Ishikawa (cell line): ENCODE results near the gene PGLYRP2.

Source experiments
- CEBPB ChIP-seq: IDR thresholded peaks from 2 replicates; pipeline ENCODE4 v1.6.1; 2012
- CREB1 ChIP-seq: IDR thresholded peaks from 2 replicates; pipeline ENCODE4 v1.6.1; 2012; ENCODE audit warnings: low read depth
- EGR1 ChIP-seq: IDR thresholded peaks from 2 replicates; pipeline ENCODE4 v1.6.1; 2012
- EP300 ChIP-seq: IDR thresholded peaks from 2 replicates; pipeline ENCODE4 v1.6.1; 2012; ENCODE audit warnings: borderline replicate concordance
- FOXM1 ChIP-seq: IDR thresholded peaks from 2 replicates; pipeline ENCODE4 v1.6.1; 2012; ENCODE audit warnings: low read depth, borderline replicate concordance
- NFIC ChIP-seq: IDR thresholded peaks from 2 replicates; pipeline ENCODE4 v1.6.1; 2012
- RAD21 ChIP-seq: IDR thresholded peaks from 2 replicates; pipeline ENCODE4 v1.6.1; 2012; ENCODE audit warnings: low read depth
- TAF1 ChIP-seq: IDR thresholded peaks from 2 replicates; pipeline ENCODE4 v1.6.1; 2012; ENCODE audit warnings: low read depth, mild to moderate bottlenecking
- TCF12 ChIP-seq: IDR thresholded peaks from 2 replicates; pipeline ENCODE4 v1.6.1; 2012; ENCODE audit warnings: low read depth
- TEAD4 ChIP-seq: IDR thresholded peaks from 2 replicates; pipeline ENCODE4 v1.6.1; 2012
- YY1 ChIP-seq: IDR thresholded peaks from 2 replicates; pipeline ENCODE4 v1.6.1; 2012; ENCODE audit warnings: low read depth
- ZBTB7A ChIP-seq: IDR thresholded peaks from 2 replicates; pipeline ENCODE4 v1.6.1; 2012; ENCODE audit warnings: low read depth
- TF ChIP-seq, protein P1 (sequence below): IDR thresholded peaks from 2 replicates; pipeline ENCODE4 v1.6.1; 2012
- TF ChIP-seq, protein P2 (sequence below): IDR thresholded peaks from 2 replicates; pipeline ENCODE4 v1.6.1; 2012; ENCODE audit warnings: low read depth, mild to moderate bottlenecking
- TF ChIP-seq, protein P3 (sequence below): IDR thresholded peaks from 2 replicates; pipeline ENCODE4 v1.6.1; 2012

PGLYRP2 gene

DNA sequence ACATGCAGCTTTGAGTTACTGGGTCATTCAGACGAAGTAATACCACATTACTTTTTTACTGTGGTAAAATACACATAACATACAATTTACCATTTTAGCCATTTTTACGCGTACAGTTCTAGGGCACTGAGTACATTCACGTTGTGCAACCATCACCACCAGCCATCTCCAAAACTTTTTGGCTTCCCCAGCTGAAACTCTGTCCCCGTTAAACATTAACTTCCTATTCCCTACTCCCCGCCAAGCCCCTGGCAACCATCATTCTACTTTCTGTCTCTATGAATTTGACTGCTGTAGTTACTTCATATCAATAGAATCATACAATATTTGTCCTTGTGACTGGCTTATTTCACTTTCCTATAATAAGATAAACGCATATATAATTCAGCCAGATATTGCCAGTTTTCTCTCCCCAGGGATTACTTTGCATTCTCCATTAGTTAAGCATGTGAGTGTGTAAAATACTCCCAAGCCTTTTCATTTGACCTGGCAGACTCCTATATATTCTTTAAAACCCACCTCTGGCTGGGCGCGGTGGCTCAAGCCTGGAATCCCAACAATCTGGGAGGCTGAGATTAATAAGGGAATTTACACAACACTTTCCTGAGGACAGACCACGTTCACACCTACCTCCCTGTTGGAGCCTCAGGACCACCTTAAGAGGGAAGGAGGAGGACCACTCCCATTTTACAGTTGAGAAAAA, 19.0 kb upstream of the PGLYRP2 start:
- TF ChIP-seq CEBPB (no peak), TAF1 (no peak), EP300 (no peak), ZBTB7A (no peak), RAD21 (no peak), EGR1 (no peak), TEAD4 (no peak), CREB1 (no peak), FOXM1 (no peak), YY1 (no peak)
- TF ChIP-seq, protein P1, sequence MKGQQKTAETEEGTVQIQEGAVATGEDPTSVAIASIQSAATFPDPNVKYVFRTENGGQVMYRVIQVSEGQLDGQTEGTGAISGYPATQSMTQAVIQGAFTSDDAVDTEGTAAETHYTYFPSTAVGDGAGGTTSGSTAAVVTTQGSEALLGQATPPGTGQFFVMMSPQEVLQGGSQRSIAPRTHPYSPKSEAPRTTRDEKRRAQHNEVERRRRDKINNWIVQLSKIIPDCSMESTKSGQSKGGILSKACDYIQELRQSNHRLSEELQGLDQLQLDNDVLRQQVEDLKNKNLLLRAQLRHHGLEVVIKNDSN, result no peak
- TF ChIP-seq, protein P2, sequence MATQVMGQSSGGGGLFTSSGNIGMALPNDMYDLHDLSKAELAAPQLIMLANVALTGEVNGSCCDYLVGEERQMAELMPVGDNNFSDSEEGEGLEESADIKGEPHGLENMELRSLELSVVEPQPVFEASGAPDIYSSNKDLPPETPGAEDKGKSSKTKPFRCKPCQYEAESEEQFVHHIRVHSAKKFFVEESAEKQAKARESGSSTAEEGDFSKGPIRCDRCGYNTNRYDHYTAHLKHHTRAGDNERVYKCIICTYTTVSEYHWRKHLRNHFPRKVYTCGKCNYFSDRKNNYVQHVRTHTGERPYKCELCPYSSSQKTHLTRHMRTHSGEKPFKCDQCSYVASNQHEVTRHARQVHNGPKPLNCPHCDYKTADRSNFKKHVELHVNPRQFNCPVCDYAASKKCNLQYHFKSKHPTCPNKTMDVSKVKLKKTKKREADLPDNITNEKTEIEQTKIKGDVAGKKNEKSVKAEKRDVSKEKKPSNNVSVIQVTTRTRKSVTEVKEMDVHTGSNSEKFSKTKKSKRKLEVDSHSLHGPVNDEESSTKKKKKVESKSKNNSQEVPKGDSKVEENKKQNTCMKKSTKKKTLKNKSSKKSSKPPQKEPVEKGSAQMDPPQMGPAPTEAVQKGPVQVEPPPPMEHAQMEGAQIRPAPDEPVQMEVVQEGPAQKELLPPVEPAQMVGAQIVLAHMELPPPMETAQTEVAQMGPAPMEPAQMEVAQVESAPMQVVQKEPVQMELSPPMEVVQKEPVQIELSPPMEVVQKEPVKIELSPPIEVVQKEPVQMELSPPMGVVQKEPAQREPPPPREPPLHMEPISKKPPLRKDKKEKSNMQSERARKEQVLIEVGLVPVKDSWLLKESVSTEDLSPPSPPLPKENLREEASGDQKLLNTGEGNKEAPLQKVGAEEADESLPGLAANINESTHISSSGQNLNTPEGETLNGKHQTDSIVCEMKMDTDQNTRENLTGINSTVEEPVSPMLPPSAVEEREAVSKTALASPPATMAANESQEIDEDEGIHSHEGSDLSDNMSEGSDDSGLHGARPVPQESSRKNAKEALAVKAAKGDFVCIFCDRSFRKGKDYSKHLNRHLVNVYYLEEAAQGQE, result no peak

DNA sequence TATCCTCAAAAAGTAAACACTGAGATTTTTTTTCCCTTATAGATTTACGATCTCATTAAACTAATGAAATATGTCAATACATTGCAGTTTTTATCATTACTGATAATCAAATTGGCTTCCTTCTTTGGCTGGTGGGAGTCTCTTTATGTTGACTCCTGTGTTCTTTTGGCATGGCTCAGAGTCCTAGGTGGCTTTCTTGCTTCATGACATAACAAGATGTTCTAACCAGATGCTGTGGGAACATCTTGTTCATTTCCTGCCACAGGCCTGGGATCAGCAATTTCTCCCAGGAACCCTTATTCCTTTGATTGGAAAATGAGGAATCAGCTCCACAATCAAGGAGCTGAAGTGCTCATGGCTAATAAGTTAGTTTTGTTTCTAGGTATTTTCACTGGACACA, 15.8 kb upstream of the PGLYRP2 start:
- no peak for TF ChIP-seq CREB1
- TF ChIP-seq TEAD4, result no peak
- TF ChIP-seq FOXM1, result no peak
- TF ChIP-seq, protein P1, result no peak
- no peak for TF ChIP-seq YY1
- no peak for TF ChIP-seq NFIC
- TF ChIP-seq RAD21, result no peak
- no peak for TF ChIP-seq ZBTB7A
- no peak for TF ChIP-seq EGR1
- no peak for TF ChIP-seq TCF12
- TF ChIP-seq TAF1, result no peak
- TF ChIP-seq, protein P3, sequence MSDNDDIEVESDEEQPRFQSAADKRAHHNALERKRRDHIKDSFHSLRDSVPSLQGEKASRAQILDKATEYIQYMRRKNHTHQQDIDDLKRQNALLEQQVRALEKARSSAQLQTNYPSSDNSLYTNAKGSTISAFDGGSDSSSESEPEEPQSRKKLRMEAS, result no peak
- TF ChIP-seq, protein P2, result no peak
- no peak for TF ChIP-seq CEBPB
- TF ChIP-seq EP300, result no peak

DNA sequence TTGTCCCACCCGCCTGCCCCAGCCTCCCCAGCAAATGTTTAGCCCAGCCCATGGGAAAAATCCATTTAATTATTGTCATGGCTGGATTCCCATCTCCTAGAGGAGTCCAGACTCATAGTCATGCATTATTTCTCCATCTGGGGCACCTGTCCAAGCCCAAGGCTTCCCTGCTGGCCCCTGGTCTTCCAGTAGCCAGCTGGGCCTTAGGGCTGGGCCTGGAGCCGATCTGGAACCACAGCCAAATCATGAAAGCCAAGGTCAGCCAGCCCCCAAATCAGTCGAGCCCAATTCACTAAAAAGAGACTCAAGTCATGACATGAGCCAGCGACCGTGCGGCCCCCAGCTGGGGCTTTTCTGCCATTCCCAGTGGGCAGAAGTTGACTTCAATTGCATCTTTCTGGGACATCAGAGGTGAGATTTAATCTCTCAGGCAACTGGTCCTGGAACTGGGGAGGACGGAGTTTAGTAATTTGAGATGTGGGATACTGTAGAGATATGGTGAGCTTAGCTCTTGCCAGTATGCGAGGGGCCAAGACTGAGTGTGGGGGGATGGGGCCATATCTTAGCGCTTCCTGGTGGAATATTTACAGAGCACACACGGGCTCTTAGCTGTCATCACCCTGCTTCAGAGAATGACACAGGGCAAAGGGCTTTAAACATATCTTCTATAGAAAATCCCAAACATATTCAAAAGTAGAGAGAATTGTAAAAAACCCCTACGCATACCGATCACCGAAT, 9.4 kb upstream of the PGLYRP2 start:
- TF ChIP-seq YY1 (no peak), CEBPB (no peak), NFIC (no peak), RAD21 (no peak)
- TF ChIP-seq, protein P3, result no peak

DNA sequence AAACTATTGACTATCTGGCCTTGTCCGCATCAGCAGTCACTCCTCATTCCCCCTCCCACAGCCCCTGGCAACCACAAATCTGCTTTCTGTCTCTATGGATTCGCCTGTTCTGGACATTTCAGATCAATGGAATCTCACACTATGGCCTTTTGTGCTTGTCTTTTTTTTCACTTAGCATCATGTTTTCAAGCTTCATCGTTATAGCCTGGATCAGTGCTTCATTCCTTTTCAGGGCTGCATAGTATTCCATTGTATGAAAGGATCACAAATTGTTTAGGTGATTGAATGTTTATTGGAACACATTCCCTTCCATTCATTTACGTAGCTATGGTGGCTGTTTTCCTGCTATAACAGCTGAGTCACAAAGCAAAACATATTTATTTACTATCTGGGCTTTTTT, 7.7 kb upstream of the PGLYRP2 start:
- TF ChIP-seq CREB1 (no peak), EGR1 (no peak), TEAD4 (no peak), NFIC (no peak), RAD21 (no peak), TCF12 (no peak), FOXM1 (no peak), CEBPB (no peak)
- TF ChIP-seq, protein P3, result no peak

DNA sequence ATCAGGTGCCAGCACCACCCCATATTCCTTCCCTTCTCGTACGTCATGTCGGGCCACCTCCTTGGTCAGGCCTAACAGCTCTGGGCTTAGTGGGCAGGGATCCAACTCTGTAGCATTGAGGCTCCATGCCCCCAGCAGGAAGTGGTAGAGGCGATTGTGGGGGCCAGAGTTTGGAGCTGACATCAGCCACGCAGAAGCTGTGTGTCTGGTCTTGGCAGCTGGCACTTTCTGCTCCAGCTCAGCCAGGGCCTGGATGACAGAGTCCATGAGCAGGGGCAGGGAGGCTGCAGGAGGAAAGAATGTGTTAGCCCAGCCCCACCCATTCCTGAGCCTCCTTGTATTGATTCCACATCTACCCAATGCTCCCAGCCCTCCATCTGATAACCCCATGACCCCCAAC, 3.0 kb downstream of the PGLYRP2 start:
- TF ChIP-seq FOXM1, result no peak
- TF ChIP-seq NFIC, result no peak
- TF ChIP-seq, protein P1, result no peak
- no peak for TF ChIP-seq YY1
- TF ChIP-seq CREB1, result no peak
- no peak for TF ChIP-seq CEBPB
- no peak for TF ChIP-seq ZBTB7A
- TF ChIP-seq TAF1, result no peak
- TF ChIP-seq, protein P3, result no peak
- TF ChIP-seq, protein P2, result no peak
- no peak for TF ChIP-seq TCF12
- TF ChIP-seq TEAD4, result no peak
- no peak for TF ChIP-seq RAD21
- no peak for TF ChIP-seq EGR1
- no peak for TF ChIP-seq EP300
